Prostate gland (tissue), 2 donors: ENCODE measurements around the gene SIGLEC11. TPM values are rescaled to one million over a fixed set of nuclear protein-coding genes. Genes with fewer than 3 reads are reported as not detected.
"Not testable (repeated sequence)": the region's sequence is repeated elsewhere in the genome, so short reads cannot be mapped to it uniquely, and the experiment has no call there.

Source experiments
- DNase-seq: peaks from one replicate; pipeline ENCODE4 v3.0.0-alpha.2; 2019; ENCODE audit warnings: low spot score
- H3K27ac ChIP-seq, 2 donors: fragments of 200-600 bp; sonication (generic); 2 replicates each; pipeline ENCODE4 v1.5.1; 2017 to 2019
- H3K27me3 ChIP-seq: fragments of 200-600 bp; sonication (generic); replicated peaks from 2 replicates; pipeline ENCODE4 v1.5.1; 2019; ENCODE audit not compliant: insufficient read depth
- H3K36me3 ChIP-seq, 2 donors: fragments of 200-600 bp; sonication (generic); 1 replicate in 1 of 2; 2 replicates in 1 of 2; pipeline versions ENCODE4 v1.5.1 to v1.8.1; 2017 to 2019
- H3K4me1 ChIP-seq: fragments of 200-600 bp; sonication (generic); replicated peaks from 2 replicates; pipeline ENCODE4 v1.5.1; 2019
- H3K4me3 ChIP-seq, 2 donors: fragments of 200-600 bp; sonication (generic); 2 replicates each; pipeline ENCODE4 v1.5.1; 2017 to 2019
- H3K9me3 ChIP-seq: fragments of 200-600 bp; sonication (generic); 2 replicates; pipeline ENCODE4 v1.5.1; 2017
- CTCF ChIP-seq, 4 experiments: fragments of 200-600 bp in 2 of 4; fragments of 450-650 bp in 2 of 4; sonication (generic) in 2 of 4; IDR thresholded peaks; 1 replicate in 3 of 4; 2 replicates in 1 of 4; pipeline ENCODE4 v1.5.1; 2016 to 2019; ENCODE audit warnings: antibody characterized with exemption in 4 of 4, mild to moderate bottlenecking in 2 of 4, moderate library complexity in 2 of 4
- POLR2A ChIP-seq: fragments of 450-650 bp; IDR thresholded peaks from one replicate; pipeline ENCODE4 v1.6.1; 2016; ENCODE audit warnings: antibody characterized with exemption, mild to moderate bottlenecking
- POLR2AphosphoS5 ChIP-seq: sonication (generic); formaldehyde crosslinking; IDR thresholded peaks from one replicate; pipeline ENCODE4 v1.6.1; 2017; ENCODE audit warnings: antibody characterized with exemption
- WGBS: methylation state at CpG from one replicate; pipeline ENCODE4 v1.1.5; 2018; 5-methylcytosine and 5-hydroxymethylcytosine counted together
- intact Hi-C: fragments of 100-400 bp; cut with DNase I; formaldehyde crosslinking; loops from one replicate; pipeline ENCODE4 v1.14.2; 2022
- total RNA-seq, 2 donors: library from RNA; depleted of rRNA; stranded (reverse); fragments of >200 nt; gene quantifications; one replicate each; pipeline ENCODE4 v1.1.0, GENCODE V29; 2016

Gene SIGLEC11
- total RNA-seq = 1 to 10 TPM in 1 of 2 donors, under 1 TPM in 1; 0.68 to 1.0 TPM

- H3K4me3 ChIP-seq, H3K9me3 ChIP-seq, H3K4me1 ChIP-seq, H3K36me3 ChIP-seq, H3K27me3 ChIP-seq, intact Hi-C loops, DNase-seq, H3K27ac ChIP-seq: not testable (repeated sequence)
- WGBS = 61% methylated on average over 5 of the region's 10 CpGs
Observed at GRCh38 chr19:49960980-49961379, at the start of gene SIGLEC11. Gene SIGLEC11, minus strand, starts transcription at chr19:49961172. Its CDS starts 91 bp downstream, at chr19:49961081.

- H3K4me1 ChIP-seq = no peaks in the 10 kb centered on the region
- DNase-seq = no peak
- no peaks in the 10 kb centered on the region for H3K27me3 ChIP-seq
- WGBS = 57% methylated on average over 10 of the region's 10 CpGs
- H3K9me3 ChIP-seq = no peaks in the 10 kb centered on the region
- no peak for TF ChIP-seq CTCF (IDR thresholded peaks at IDR 0.05)
- TF ChIP-seq POLR2AphosphoS5 = no peak
- no peak for TF ChIP-seq POLR2A
- peaks cover 10 to 11% of the 10 kb centered on the region in 2 donors for H3K36me3 ChIP-seq
- H3K27ac ChIP-seq = no peak overlapping the region
- no peak overlapping the region for H3K4me3 ChIP-seq
- intact Hi-C loops = no loop called here
Observed at GRCh38 chr19:50008532-50008931, 47.6 kb upstream of the SIGLEC11 start.

GRCh38 chr19:50007947-50008346 is 47.0 kb upstream of the SIGLEC11 start:
- WGBS = 100% methylated on average over 2 of the region's 2 CpGs
- TF ChIP-seq POLR2AphosphoS5 = no peak
- no peak for TF ChIP-seq CTCF (IDR thresholded peaks at IDR 0.05)
- no peak for TF ChIP-seq POLR2A

GRCh38 chr19:50007170-50007569 is 46.2 kb upstream of the SIGLEC11 start:
- DNase-seq = no peak
- 96% methylated on average over 10 of the region's 10 CpGs for WGBS
- no peaks in the 10 kb centered on the region for H3K9me3 ChIP-seq
- H3K4me1 ChIP-seq = no peaks in the 10 kb centered on the region
- no peak overlapping the region for H3K27ac ChIP-seq
- H3K36me3 ChIP-seq = peaks cover 4 to 10% of the 10 kb centered on the region in 2 donors
- TF ChIP-seq POLR2A = no peak
- no peak for TF ChIP-seq POLR2AphosphoS5
- TF ChIP-seq CTCF (IDR thresholded peaks at IDR 0.05) = no peak
- H3K27me3 ChIP-seq = no peaks in the 10 kb centered on the region
- intact Hi-C loops = no loop called here
- H3K4me3 ChIP-seq = no peak overlapping the region

More at GRCh38 chr19:50007947-50008346, 47.0 kb upstream of the SIGLEC11 start:
- H3K27ac ChIP-seq = no peak overlapping the region
- H3K36me3 ChIP-seq = peaks cover 5 to 10% of the 10 kb centered on the region in 2 donors
- no peaks in the 10 kb centered on the region for H3K4me1 ChIP-seq
- H3K27me3 ChIP-seq = no peaks in the 10 kb centered on the region
- no peaks in the 10 kb centered on the region for H3K9me3 ChIP-seq
- intact Hi-C loops = no loop called here
- no peak for DNase-seq
- H3K4me3 ChIP-seq = no peak overlapping the region

- WGBS = 94% methylated on average over 12 of the region's 12 CpGs
- no peak for TF ChIP-seq POLR2A
- no peak for TF ChIP-seq POLR2AphosphoS5
- TF ChIP-seq CTCF (IDR thresholded peaks at IDR 0.05) = no peak
- Histone ChIP-seq H3K4me3 (no peak overlapping the region), H3K27ac (no peak overlapping the region), H3K36me3 (peaks cover 9 to 11% of the 10 kb centered on the region in 2 donors), H3K4me1 (no peaks in the 10 kb centered on the region), H3K27me3 (no peaks in the 10 kb centered on the region), H3K9me3 (no peaks in the 10 kb centered on the region)
- intact Hi-C loops = no loop called here
- DNase-seq = no peak
Observed at GRCh38 chr19:50005428-50005827, 44.5 kb upstream of the SIGLEC11 start.
